GM21360 (cell line): Measurements from ENCODE around the gene INHBB.

ENCODE experiments used
- ATAC-seq: cut with Tn5 transposase; IDR thresholded peaks from one replicate; pipeline ENCODE4 v1.9.1; 2021; ENCODE audit warnings: mild to moderate bottlenecking, moderate library complexity; ENCODE audit not compliant: unreplicated experiment

The INHBB gene

DNA sequence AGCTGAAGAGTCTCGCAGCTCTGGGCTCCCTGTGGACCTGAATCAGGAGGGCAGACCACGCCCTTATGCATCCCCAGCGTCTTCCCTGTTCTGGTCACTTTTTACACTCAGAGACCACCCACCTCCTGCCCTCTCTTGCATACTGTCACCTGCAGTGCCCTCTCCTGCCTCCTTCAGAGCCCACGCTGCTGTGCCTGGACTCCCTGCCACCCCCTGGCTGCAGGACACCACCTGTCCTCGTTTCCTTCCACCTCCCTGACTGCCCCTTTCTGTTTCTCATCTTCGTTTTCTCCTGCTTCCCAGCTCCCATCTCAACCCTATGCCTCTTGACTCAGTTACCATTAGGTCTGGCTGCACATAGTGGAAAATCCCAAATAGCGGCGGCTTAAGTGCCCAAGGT lies 9.2 kb upstream of the INHBB start:
- no peak for ATAC-seq

DNA sequence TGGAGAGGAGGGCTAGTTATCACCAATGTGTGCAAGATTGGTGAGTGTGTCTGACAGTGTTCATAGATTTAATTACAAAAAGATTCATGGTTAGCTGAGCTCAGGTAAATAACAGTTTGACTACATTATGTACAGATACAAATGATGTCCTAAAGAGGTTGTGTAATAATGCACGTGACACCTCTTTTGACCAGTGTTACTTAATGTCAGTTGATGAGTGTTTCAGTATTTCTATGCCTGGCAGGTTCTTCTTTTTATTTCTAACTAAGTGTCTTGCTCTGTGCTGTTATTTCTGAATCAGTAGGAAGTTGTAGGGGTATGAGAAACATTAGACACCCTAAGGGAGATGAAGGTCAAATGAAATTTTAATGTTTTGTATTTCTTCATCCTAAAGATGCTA lies 7.9 kb upstream of the INHBB start:
- no peak for ATAC-seq

- ATAC-seq = no peak
These were observed 4.0 kb upstream of the INHBB start for GRCh38 chr2:120341977-120342376.

- ATAC-seq = no peak
These were observed 3.5 kb upstream of the INHBB start for GRCh38 chr2:120342446-120342845.

GRCh38 chr2:120343100-120343432 lies 2.9 kb upstream of the INHBB start:
- no peak for ATAC-seq

DNA sequence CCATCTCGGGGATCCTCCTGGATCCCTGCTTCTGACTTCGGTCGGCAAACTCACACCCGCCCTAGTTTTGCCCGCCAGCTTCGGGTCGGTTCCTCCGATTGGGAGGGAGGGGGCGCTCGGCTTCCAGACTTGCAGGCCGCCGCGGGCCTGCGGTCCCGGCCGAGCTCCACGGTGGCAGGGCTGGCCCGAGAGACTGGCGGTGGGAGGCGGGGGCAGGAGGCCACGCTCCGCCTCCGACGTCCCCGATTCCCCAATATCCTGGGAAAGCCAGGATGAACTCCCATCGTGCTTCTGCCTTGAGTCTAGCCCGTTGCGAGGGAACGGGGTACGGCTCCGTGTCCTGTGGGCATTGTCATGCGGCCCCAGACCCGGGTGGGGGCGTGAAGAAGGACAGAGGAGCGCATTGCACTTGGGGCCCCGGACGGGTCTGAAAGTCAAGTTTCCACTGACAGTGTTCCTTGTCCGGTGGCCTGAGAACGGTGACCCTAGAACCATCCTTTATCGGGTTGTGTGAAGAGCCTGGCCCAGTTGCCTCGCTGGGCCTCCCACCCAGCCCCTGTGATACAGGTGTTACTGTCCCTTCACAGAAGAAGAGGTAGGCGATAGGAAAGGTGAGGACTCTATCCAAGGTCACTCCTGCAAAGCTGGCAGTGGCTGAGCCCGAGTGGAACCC lies 2.4 kb upstream of the INHBB start:
- ATAC-seq = no peak

DNA sequence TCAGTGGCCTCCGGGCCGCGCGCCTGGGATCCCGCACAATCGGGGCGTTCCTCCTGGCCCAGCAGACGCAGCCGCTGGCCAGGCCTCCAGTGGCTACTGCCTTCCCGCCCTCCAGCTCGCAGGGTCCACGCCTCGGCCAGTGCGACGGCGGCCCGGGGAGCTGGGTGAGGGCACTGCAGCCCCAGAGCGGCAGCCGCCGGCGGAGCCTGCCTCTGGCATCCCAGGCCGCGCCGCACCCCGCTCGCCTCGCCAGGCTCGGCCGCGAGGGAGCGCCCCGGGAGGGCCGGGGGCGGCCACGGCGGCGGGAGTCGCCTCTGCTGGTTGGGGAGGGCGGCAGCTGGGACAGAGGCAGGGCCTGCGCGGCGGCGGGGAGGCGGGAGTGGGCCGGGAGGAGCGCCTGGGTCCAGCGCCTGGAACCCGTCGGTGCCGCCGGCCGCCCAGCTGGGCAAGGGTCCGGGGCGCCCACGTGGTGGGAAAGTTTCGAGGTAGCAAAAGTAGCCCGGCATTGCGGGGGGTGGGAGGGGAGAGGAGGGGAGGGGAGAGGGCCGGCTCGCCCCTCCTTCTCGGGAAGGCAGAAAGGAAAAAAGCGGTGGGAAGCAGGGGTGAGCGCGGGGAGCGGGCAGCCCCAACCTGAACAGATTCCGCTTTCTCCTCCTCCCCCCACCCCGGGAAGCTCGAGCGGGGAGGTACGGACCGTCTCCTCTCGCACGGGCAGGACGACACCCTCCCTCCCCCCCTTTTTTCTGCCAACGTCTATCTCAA lies 1.5 kb upstream of the INHBB start:
- ATAC-seq = no peak

DNA sequence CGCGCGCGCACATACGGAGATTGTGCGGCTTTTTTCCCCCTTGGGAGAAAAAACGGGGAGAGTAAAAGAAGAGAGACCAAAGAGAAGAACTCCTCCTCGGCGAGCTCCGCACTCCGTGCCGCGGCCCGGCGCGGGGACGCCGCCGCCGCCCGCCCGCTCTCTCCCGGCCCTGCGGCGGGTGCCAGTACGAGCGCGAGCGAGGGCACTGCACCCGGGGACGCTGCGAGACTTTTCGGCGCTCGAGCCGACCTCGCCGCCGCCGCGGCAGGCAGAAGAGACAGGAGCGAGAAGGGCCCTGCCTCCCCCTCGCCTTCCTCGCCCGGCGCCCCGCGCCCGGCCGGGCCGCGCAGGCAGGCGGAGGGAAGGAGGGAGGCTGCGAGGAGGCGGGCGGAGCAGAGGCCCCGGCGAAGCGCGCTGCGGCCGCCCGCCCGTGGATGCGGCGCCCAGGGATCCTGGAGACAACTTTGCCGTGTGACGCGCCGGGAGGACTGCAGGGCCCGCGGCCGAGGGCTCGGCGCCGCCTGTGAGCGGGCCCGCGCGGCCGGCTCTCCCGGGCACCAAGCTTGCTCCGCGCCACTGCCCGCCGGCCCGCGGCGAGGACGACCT lies 857 bp upstream of the INHBB start:
- ATAC-seq = no peak

GRCh38 chr2:120345608-120346007 lies 328 bp upstream of the INHBB start:
- no peak for ATAC-seq

DNA sequence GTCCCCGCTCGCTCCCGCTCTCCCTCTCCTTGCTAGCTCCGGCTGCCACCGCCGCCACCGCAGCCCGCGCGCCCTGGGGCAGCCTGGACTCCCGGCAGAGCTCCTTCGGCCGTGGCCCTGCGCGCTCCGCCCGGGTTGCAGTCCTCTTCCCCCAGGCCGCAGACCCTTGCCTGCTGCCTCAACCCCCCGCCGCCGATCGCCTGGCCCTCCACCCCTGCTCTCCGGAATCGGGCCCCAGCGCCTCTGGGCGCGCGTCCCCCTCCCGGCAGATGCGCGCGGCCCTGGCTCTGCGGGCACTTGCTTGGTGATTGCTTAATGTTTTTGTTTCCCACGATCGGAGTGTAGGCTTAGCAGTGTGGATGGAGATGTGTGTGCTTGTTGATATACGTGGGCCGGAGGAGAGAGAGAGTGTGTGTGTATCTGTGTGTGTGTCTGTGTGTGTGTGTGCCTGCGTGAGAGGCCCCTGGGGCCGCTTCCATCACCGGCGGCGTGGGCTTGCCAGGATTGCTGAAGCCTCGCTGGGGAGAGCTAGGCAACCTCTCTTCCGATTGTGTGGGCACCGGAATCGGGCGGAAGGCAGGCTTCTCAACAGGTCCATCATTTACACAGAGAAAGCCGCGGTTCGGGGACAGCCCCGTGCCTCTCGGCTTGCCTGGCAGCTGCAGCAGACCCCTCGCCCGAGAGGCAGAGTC lies 877 bp downstream of the INHBB start:
- no peak for ATAC-seq

GRCh38 chr2:120347396-120348060 lies 1.6 kb downstream of the INHBB start:
- ATAC-seq = no peak

GRCh38 chr2:120348134-120348736 lies 2.3 kb downstream of the INHBB start:
- no peak for ATAC-seq

- no peak for ATAC-seq
These were observed 3.0 kb downstream of the INHBB start for GRCh38 chr2:120348737-120349439.

DNA sequence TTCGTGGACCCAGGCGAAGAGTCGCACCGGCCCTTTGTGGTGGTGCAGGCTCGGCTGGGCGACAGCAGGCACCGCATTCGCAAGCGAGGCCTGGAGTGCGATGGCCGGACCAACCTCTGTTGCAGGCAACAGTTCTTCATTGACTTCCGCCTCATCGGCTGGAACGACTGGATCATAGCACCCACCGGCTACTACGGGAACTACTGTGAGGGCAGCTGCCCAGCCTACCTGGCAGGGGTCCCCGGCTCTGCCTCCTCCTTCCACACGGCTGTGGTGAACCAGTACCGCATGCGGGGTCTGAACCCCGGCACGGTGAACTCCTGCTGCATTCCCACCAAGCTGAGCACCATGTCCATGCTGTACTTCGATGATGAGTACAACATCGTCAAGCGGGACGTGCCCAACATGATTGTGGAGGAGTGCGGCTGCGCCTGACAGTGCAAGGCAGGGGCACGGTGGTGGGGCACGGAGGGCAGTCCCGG lies 3.5 kb downstream of the INHBB start:
- ATAC-seq = no peak

GRCh38 chr2:120350080-120350479 lies 4.1 kb downstream of the INHBB start:
- ATAC-seq = no peak

DNA sequence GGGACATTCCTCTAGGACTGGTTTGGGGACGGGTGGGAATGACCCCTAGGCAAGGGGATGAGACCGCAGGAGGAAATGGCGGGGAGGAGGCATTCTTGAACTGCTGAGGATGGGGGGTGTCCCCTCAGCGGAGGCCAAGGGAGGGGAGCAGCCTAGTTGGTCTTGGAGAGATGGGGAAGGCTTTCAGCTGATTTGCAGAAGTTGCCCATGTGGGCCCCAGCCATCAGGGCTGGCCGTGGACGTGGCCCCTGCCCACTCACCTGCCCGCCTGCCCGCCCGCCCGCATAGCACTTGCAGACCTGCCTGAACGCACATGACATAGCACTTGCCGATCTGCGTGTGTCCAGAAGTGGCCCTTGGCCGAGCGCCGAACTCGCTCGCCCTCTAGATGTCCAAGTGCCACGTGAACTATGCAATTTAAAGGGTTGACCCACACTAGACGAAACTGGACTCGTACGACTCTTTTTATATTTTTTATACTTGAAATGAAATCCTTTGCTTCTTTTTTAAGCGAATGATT lies 4.9 kb downstream of the INHBB start:
- no peak for ATAC-seq

DNA sequence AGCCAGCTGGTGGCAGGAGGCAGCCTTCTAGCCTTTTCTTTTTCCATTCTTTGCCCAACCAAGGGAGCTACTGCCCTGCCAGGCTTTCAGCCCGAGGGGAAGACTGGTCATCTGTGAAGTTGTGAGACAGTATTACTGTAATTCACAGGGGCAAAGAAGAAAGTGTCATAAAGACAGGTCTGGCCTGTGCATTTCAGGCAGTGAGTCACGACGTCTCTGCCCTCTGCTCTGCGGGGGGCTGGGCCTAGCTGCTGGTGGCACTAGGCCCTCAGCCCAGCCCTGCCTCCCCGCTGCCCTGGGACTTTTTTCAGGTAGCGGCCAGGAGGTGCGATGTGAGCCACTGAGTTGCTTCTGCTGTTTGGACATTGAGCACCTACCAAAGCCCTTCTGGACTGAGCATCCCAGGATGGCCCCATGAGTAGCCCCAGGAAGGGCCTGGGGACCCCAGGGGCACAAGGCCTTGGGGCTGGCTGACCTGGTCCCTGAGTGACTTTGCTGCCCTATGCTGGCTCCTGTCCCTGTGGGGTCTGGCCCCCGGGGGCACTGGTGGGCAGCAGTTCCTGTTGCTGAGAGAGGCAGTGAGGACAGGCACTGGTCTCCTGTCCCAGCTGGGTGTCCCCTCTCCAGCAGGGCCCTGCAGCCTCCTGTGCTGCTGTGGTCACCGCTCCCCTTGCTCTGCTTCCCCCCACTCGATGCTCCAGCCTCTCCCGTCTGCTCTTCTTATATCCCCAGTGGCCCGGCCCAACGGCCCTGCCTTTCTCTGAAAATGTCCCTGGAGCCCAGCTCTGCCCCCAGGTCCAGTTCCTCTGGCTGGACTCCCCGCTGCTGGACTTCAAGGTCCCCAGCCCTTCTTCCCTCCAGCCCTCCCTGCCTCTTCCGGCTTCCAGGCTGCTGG lies 7.0 kb downstream of the INHBB start:
- ATAC-seq = no peak

DNA sequence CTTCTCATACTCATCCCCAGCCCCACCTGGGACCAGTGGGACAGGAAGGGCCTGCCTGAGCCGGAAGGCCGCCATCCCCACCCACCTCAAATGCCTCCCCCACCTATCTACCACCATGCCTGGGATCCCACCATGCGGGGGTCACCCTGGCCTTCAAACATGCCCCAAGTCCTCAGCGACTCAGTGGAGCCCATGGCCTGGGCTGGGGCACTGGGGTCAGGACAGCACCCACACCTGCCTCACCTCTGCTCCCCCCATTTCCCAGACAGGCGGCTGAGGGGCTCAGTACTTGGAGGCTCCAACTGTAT lies 7.6 kb downstream of the INHBB start:
- ATAC-seq = no peak

- no peak for ATAC-seq
These were observed 8.0 kb downstream of the INHBB start for GRCh38 chr2:120353931-120354330.
